Adipocyte (in vitro differentiated cells): ENCODE results near the gene LILRA5.
"Not testable (repeated sequence)": the region's sequence is repeated elsewhere in the genome, so short reads cannot be mapped to it uniquely, and the experiment has no call there.

Experiments used
- DNase-seq: peaks from one replicate; pipeline ENCODE4 v3.0.0-alpha.2; 2015; ENCODE audit warnings: low read depth
- H3K27me3 ChIP-seq: replicated peaks from 2 replicates; pipeline ENCODE4 v1.7.0; 2013; ENCODE audit warnings: mild to moderate bottlenecking, low read length, moderate library complexity; ENCODE audit not compliant: control insufficient read depth, insufficient read depth
- H3K36me3 ChIP-seq: 2 replicates; pipeline ENCODE4 v1.7.0; 2013; ENCODE audit warnings: low read length, mild to moderate bottlenecking, moderate library complexity; ENCODE audit not compliant: control insufficient read depth, insufficient read depth, severe bottlenecking
- H3K4me1 ChIP-seq: 2 replicates; pipeline ENCODE4 v1.7.0; 2013; ENCODE audit warnings: mild to moderate bottlenecking, low read length, moderate library complexity; ENCODE audit not compliant: control insufficient read depth, insufficient read depth
- H3K4me3 ChIP-seq: 2 replicates; pipeline ENCODE4 v1.7.0; 2013; ENCODE audit warnings: mild to moderate bottlenecking, low read length, moderate library complexity
- H3K9ac ChIP-seq: 2 replicates; pipeline ENCODE4 v1.7.0; 2013; ENCODE audit warnings: mild to moderate bottlenecking, low read length, moderate library complexity
- H3K9me3 ChIP-seq: 2 replicates; pipeline ENCODE4 v1.7.0; 2013; ENCODE audit warnings: mild to moderate bottlenecking, low read length, moderate library complexity; ENCODE audit not compliant: control insufficient read depth

The LILRA5 gene

GRCh38 chr19:54280441-54280840 lies 32.5 kb downstream of the LILRA5 start:
- not testable (repeated sequence) for H3K9me3 ChIP-seq, DNase-seq

DNA sequence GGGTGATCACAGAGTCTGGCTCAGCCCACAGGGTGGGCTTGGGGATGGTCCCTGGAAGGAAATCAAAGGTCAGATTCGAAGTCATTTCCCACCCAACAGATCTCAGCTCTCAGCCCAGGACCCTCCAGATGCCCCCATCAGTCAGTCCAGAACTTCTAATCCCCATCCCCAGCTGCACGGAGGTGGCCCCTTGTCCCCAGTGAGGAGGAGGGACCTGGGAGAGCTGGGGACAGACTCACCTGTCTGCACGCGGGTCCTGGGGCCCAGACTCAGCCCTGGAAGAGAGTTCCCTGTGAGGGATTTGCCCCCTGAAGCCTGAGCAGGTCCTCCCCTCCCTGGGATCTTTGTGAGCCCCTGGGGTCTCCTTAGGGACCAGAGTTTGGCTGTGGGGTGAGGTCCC lies 32.9 kb downstream of the LILRA5 start:
- H3K9ac ChIP-seq, DNase-seq, H3K36me3 ChIP-seq, H3K4me1 ChIP-seq, H3K4me3 ChIP-seq, H3K9me3 ChIP-seq: not testable (repeated sequence)
- H3K27me3 ChIP-seq, result peaks cover 24% of the 10 kb centered on the region

More at GRCh38 chr19:54280441-54280840, 32.5 kb downstream of the LILRA5 start:
- H3K27me3 ChIP-seq, result peaks cover 24% of the 10 kb centered on the region
- not testable (repeated sequence) for H3K4me3 ChIP-seq, H3K4me1 ChIP-seq, H3K9ac ChIP-seq, H3K36me3 ChIP-seq

DNA sequence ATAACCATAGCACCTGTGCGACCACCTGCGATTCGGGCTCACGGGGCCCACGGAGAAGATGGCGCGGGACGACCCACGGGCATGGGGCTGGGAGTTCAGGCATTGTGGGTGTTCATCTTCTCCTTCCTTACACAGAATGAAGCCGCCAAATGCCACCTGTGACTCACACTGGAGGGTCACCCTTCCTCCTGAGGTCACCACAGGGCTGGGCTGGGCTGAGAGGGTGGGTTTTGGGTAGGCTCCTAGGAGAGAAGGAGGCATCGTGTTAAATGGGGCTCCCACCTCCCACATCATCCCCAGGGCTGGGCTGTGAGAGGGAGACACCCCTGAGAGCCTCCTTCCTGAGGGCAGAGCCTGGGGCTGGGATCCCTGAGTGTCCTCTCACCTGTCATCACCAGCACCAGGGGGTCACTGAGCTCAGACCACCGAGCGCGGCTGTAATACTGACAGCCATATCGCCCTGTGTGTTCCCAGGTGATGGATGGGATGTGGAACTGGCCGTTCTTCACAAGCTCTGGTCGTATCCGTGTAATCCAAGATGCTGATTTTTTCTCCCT lies 33.5 kb downstream of the LILRA5 start:
- H3K36me3 ChIP-seq, result no peaks in the 10 kb centered on the region

DNA sequence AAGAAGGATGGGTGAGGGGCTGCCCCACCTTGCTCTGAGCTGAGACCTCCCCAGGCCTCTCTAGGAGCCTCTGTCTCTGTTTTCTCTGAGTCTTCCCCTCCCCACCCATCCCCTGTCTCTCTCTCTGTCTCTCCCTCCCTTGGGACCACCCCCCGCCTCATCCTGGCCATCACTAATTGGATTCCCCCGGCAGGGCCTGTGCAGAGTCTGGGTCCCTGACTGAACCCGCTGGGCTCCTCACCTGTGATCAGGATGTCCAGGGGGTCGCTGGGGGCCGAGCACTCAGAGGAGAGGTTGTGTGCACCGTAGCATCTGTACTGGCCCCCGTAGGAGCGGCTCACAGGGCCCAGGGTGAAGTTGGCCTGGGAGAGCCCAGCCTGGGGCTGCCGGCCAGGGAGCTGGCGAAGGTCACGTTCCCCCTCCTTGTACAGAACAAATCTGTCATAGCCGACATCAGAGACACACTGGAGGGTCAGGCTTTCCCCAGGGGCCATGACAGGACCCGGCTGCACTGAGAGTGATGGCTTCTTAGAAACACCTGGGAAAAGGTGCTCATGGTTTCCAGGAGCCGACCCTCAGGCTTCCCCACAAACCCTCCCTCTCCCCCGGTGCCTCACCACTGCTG lies 34.3 kb downstream of the LILRA5 start:
- H3K36me3 ChIP-seq, H3K9ac ChIP-seq, H3K9me3 ChIP-seq, DNase-seq, H3K4me3 ChIP-seq, H3K4me1 ChIP-seq: not testable (repeated sequence)
- peaks cover 24% of the 10 kb centered on the region for H3K27me3 ChIP-seq

More for the DNA sequence above, 33.5 kb downstream of the LILRA5 start:
- Histone ChIP-seq H3K4me3 (no peak overlapping the region), H3K4me1 (no peaks in the 10 kb centered on the region), H3K9ac (no peak overlapping the region), H3K27me3 (peaks cover 24% of the 10 kb centered on the region), H3K9me3 (no peaks in the 10 kb centered on the region)
- DNase-seq, result no peak

DNA sequence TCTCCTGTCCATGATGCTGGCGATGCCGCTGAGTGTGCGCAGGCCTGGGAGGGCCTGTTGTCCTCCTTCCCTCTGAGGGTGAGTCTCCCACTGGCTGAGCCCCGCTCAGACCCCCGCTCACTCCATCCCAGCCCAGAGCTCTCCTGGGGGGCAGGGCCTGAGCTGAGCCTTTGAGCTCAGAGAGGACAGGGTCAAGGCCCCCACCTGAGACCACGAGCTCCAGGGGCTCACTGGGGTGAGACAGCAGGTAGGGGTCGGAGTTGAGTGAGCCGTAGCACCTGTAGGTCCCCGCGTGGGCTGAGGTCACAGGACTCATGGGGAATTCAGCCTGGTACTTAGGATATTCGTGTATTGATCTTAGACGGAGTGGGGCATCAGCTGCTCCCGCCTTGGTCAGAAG lies 34.9 kb downstream of the LILRA5 start:
- H3K4me3 ChIP-seq, H3K4me1 ChIP-seq, DNase-seq, H3K9ac ChIP-seq, H3K9me3 ChIP-seq, H3K36me3 ChIP-seq: not testable (repeated sequence)
- H3K27me3 ChIP-seq, result peaks cover 21% of the 10 kb centered on the region

DNA sequence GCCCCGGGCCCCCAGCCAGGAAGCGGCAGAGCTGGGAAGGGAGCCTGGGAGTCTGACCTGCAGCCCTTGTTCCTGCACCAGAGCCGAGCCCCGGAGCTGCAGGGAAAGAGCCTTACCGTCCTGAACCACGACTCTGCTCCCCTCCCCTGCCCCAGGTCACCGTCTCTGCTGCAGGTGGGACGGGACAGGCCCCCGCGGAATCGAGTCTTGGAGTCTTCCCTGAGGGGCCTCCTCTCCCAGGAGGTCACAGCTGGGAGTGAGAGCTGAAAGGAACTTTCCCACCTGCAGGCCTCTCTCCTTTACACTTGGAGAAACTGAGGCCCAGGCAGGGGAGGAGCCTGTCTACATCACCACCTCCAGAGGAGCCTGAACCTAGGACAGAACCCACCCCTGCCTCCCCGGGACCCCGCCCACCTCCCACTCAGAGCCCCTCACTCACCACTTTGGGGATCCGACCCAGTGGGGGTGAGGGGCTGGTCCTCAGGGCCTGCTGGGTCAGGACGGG lies 35.8 kb downstream of the LILRA5 start:
- not testable (repeated sequence) for DNase-seq, H3K36me3 ChIP-seq, H3K9ac ChIP-seq, H3K4me3 ChIP-seq, H3K9me3 ChIP-seq, H3K4me1 ChIP-seq
- peaks cover 13% of the 10 kb centered on the region for H3K27me3 ChIP-seq

- Histone ChIP-seq H3K27me3 (peaks cover 12% of the 10 kb centered on the region), H3K4me3 (no peak overlapping the region), H3K4me1 (no peaks in the 10 kb centered on the region), H3K36me3 (no peaks in the 10 kb centered on the region), H3K9me3 (no peaks in the 10 kb centered on the region), H3K9ac (no peak overlapping the region)
- DNase-seq, result no peak
These were observed 37.0 kb downstream of the LILRA5 start for GRCh38 chr19:54275951-54276350.

GRCh38 chr19:54274516-54274915 lies 38.5 kb downstream of the LILRA5 start:
- not testable (repeated sequence) for H3K9me3 ChIP-seq, H3K9ac ChIP-seq, H3K27me3 ChIP-seq, DNase-seq, H3K4me1 ChIP-seq, H3K36me3 ChIP-seq, H3K4me3 ChIP-seq

DNA sequence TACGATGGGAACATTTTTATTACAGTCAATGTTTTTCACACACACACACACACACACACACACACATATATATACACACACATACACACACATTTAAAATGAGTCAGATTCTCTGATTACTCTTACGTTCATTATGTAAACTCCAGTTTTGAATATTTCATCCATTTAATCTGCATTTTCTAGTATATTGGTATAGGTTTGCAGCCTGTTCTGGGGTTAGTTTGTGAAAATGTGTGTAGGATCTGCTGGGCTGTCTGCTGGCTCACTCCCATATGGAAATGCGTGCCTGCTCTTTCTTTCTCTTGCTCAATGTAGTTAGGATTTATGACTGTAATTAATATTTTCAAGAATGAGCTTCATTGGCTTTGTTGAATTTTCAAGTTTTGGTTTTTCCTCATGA lies 39.1 kb downstream of the LILRA5 start:
- no peak for DNase-seq

GRCh38 chr19:54272181-54272580 lies 40.8 kb downstream of the LILRA5 start:
- not testable (repeated sequence) for H3K9me3 ChIP-seq, H3K4me3 ChIP-seq, H3K4me1 ChIP-seq, DNase-seq, H3K36me3 ChIP-seq, H3K9ac ChIP-seq
- H3K27me3 ChIP-seq, result peaks cover 12% of the 10 kb centered on the region

More for the DNA sequence above, 39.1 kb downstream of the LILRA5 start:
- no peak overlapping the region for H3K9ac ChIP-seq
- peaks cover 8% of the 10 kb centered on the region for H3K27me3 ChIP-seq
- no peaks in the 10 kb centered on the region for H3K4me1 ChIP-seq
- H3K4me3 ChIP-seq, result no peak overlapping the region
- no peaks in the 10 kb centered on the region for H3K9me3 ChIP-seq
- no peaks in the 10 kb centered on the region for H3K36me3 ChIP-seq

- DNase-seq, H3K9ac ChIP-seq, H3K36me3 ChIP-seq, H3K4me3 ChIP-seq, H3K4me1 ChIP-seq, H3K9me3 ChIP-seq: not testable (repeated sequence)
- peaks cover 12% of the 10 kb centered on the region for H3K27me3 ChIP-seq
These were observed 41.4 kb downstream of the LILRA5 start for GRCh38 chr19:54271587-54271986.

DNA sequence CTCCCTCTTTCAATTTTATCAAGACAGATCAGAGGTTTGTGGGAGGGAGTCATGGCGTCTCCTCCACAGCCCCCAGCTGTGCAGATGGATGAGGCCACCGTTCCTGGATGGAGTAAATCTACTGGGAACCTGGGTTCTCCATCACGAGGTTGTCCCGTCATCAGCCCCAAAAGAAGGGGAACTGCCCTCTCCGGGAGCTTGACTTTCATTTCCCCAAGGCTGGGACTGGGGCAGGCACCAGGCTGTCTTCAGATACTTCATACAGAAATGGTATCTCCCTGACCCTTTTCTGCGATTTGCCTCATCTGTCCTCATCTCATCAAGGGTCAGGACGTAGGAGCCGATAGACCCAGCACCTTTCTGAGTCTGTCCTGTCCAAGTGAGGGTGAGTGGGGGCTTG lies 41.9 kb downstream of the LILRA5 start:
- Histone ChIP-seq H3K4me3 (no peak overlapping the region), H3K27me3 (peaks cover 12% of the 10 kb centered on the region), H3K9me3 (no peaks in the 10 kb centered on the region), H3K4me1 (no peaks in the 10 kb centered on the region), H3K9ac (no peak overlapping the region), H3K36me3 (no peaks in the 10 kb centered on the region)
- DNase-seq, result no peak
